Trophoblast cell (in vitro differentiated cells and primary cell): ENCODE results near the gene CADM2.

Experiments
- DNase-seq, 2 donors: peaks; one replicate each; pipeline ENCODE4 v3.0.0-alpha.2; 2016
- H2AFZ ChIP-seq: 2 replicates; pipeline ENCODE4 v1.6.1; 2013; ENCODE audit warnings: low read length, moderate library complexity, mild to moderate bottlenecking; ENCODE audit not compliant: insufficient read depth, poor library complexity
- H2AK5ac ChIP-seq: 2 replicates; pipeline ENCODE4 v1.6.1; 2013; ENCODE audit warnings: mild to moderate bottlenecking, low read length
- H2BK120ac ChIP-seq: 2 replicates; pipeline ENCODE4 v1.6.1; 2013; ENCODE audit warnings: low read length, mild to moderate bottlenecking, moderate library complexity; ENCODE audit not compliant: insufficient read depth, poor library complexity
- H2BK12ac ChIP-seq: 2 replicates; pipeline ENCODE4 v1.6.1; 2013; ENCODE audit warnings: mild to moderate bottlenecking, low read length, moderate library complexity
- H2BK5ac ChIP-seq: 2 replicates; pipeline ENCODE4 v1.6.1; 2013; ENCODE audit warnings: low read length, low read depth, moderate library complexity, mild to moderate bottlenecking; ENCODE audit not compliant: poor library complexity
- H3K14ac ChIP-seq: 2 replicates; pipeline ENCODE4 v1.6.1; 2013; ENCODE audit warnings: mild to moderate bottlenecking, low read length
- H3K18ac ChIP-seq: 2 replicates; pipeline ENCODE4 v1.6.1; 2013; ENCODE audit warnings: mild to moderate bottlenecking, low read length
- H3K23ac ChIP-seq: 2 replicates; pipeline ENCODE4 v1.6.1; 2013; ENCODE audit warnings: low read length
- H3K27ac ChIP-seq: 2 replicates; pipeline ENCODE4 v1.5.1; 2013; ENCODE audit warnings: low read depth, mild to moderate bottlenecking, inconsistent platforms, low read length, moderate library complexity
- H3K27me3 ChIP-seq: 2 replicates; pipeline ENCODE4 v1.6.1; 2013; ENCODE audit warnings: inconsistent platforms, mild to moderate bottlenecking, low read length, moderate library complexity; ENCODE audit not compliant: insufficient read depth
- H3K36me3 ChIP-seq, 2 experiments: 1 replicate in 1 of 2; 2 replicates in 1 of 2; pipeline ENCODE4 v1.6.1; 2013; ENCODE audit warnings: low read length in 2 of 2, mild to moderate bottlenecking in 2 of 2, moderate library complexity in 1 of 2; ENCODE audit not compliant: insufficient read depth in 2 of 2, control insufficient read depth in 1 of 2
- H3K4ac ChIP-seq: 2 replicates; pipeline ENCODE4 v1.6.1; 2013; ENCODE audit warnings: low read depth, mild to moderate bottlenecking, low read length, moderate library complexity
- H3K4me1 ChIP-seq, 2 experiments: 1 replicate in 1 of 2; 2 replicates in 1 of 2; pipeline ENCODE4 v1.6.1; 2013; ENCODE audit warnings: low read length in 2 of 2, mild to moderate bottlenecking in 2 of 2, moderate library complexity in 1 of 2; ENCODE audit not compliant: insufficient read depth in 2 of 2, control insufficient read depth in 1 of 2
- H3K4me2 ChIP-seq: 2 replicates; pipeline ENCODE4 v1.6.1; 2013; ENCODE audit warnings: inconsistent platforms, mild to moderate bottlenecking, low read length, moderate library complexity
- H3K4me3 ChIP-seq: 2 replicates; pipeline ENCODE4 v1.5.1; 2013; ENCODE audit warnings: mild to moderate bottlenecking, low read depth, low read length, inconsistent platforms
- H3K79me1 ChIP-seq: one replicate; pipeline ENCODE4 v1.6.1; 2013; ENCODE audit warnings: low read length
- H3K79me2 ChIP-seq: 2 replicates; pipeline ENCODE4 v1.6.1; 2013; ENCODE audit warnings: low read length, mild to moderate bottlenecking; ENCODE audit not compliant: control insufficient read depth, insufficient read depth, poor library complexity
- H3K9ac ChIP-seq: 2 replicates; pipeline ENCODE4 v1.6.1; 2013; ENCODE audit warnings: mild to moderate bottlenecking, low read length
- H3K9me3 ChIP-seq: 2 replicates; pipeline ENCODE4 v1.6.1; 2013; ENCODE audit warnings: low read depth, mild to moderate bottlenecking, control low read depth, inconsistent platforms, low read length; ENCODE audit not compliant: insufficient read depth
- H4K12ac ChIP-seq: 2 replicates; pipeline ENCODE4 v1.6.1; 2013; ENCODE audit warnings: low read depth, mild to moderate bottlenecking, low read length, moderate library complexity
- H4K8ac ChIP-seq: 2 replicates; pipeline ENCODE4 v1.6.1; 2013; ENCODE audit warnings: low read depth, mild to moderate bottlenecking, low read length, moderate library complexity
- H4K91ac ChIP-seq: one replicate; pipeline ENCODE4 v1.6.1; 2013; ENCODE audit warnings: low read depth, mild to moderate bottlenecking, low read length, moderate library complexity
- WGBS: extraction: QIAGEN DNeasy Blood & Tissue Kit; methylation state at CpG from one replicate; pipeline ENCODE4 v1.1.7; 2013; ENCODE audit warnings: missing lambda C conversion rate; ENCODE audit not compliant: insufficient read length, insufficient coverage; ENCODE audit errors: extremely low coverage; 5-methylcytosine and 5-hydroxymethylcytosine counted together

Gene CADM2

DNA sequence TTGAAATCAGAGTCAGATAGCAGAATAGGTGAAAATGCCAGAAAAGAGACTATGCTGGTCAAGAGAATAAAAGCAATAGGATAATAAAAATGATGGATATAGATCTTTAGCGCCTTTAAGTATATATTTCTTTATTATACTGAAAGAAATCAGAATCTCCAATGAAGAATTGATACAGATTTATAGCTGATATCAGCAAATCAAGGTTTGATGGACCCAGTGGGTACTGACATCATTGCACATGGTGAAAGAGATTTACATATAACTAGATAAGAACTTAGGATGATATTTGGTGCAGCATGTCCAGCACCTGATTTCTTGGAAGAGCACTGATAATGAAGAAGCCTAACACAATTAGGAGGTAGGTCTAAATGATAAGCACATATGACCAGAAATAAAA, 18.2 kb downstream of the CADM2 start:
- H3K4me1 ChIP-seq, result no peaks in the 10 kb centered on the region

DNA sequence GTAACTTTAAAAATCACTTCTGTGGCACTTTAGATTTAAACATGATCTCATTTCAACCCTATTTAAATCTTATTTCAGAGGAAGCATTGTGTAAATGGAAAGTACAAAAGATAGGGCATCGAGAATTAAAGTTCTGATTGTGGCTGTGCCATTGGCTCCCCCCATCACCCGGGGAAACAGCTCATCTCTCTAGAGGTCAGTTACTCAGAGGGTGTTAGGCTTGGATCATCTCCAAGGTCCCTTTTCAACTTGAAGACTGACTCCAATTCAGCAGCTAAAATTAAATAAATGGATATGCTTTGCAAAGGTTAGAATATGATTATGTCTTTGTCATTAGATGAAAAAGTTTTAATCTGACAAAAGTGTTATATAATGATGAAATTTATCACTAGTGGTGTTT, 20.1 kb downstream of the CADM2 start:
- Histone ChIP-seq H3K27ac (no peak overlapping the region), H3K4ac (no peak overlapping the region), H3K79me2 (no peaks in the 10 kb centered on the region), H4K91ac (no peak overlapping the region), H3K4me2 (no peak overlapping the region), H2AK5ac (no peak overlapping the region), H2BK12ac (no peak overlapping the region), H4K12ac (no peak overlapping the region), H3K18ac (no peak overlapping the region), H3K79me1 (no peaks in the 10 kb centered on the region), H2BK120ac (no peak overlapping the region), H3K4me3 (no peak overlapping the region), H3K23ac (no peak overlapping the region), H3K14ac (no peak overlapping the region), H2BK5ac (no peak overlapping the region), H2AFZ (no peak overlapping the region), H3K9me3 (no peaks in the 10 kb centered on the region), H3K36me3 (no peaks in the 10 kb centered on the region), H4K8ac (no peak overlapping the region), H3K4me1 (no peaks in the 10 kb centered on the region), H3K27me3 (no peaks in the 10 kb centered on the region), H3K9ac (no peak overlapping the region)
- DNase-seq, result no peak
- WGBS, result no CpG with 5 or more reads among the region's 2 CpGs

More for the DNA sequence above, 18.2 kb downstream of the CADM2 start:
- Histone ChIP-seq H3K79me2 (no peaks in the 10 kb centered on the region), H3K4ac (no peak overlapping the region), H3K9ac (no peak overlapping the region), H3K18ac (no peak overlapping the region), H2BK12ac (no peak overlapping the region), H3K27me3 (no peaks in the 10 kb centered on the region), H2AK5ac (no peak overlapping the region), H3K23ac (no peak overlapping the region), H4K8ac (no peak overlapping the region), H4K12ac (no peak overlapping the region), H3K27ac (no peak overlapping the region), H3K14ac (no peak overlapping the region), H2BK5ac (no peak overlapping the region), H3K36me3 (no peaks in the 10 kb centered on the region), H4K91ac (no peak overlapping the region), H2AFZ (no peak overlapping the region), H2BK120ac (no peak overlapping the region), H3K9me3 (no peaks in the 10 kb centered on the region), H3K4me3 (no peak overlapping the region), H3K4me2 (no peak overlapping the region), H3K79me1 (no peaks in the 10 kb centered on the region)
- WGBS, result no CpG with 5 or more reads among the region's 1 CpG
- DNase-seq, result no peak

DNA sequence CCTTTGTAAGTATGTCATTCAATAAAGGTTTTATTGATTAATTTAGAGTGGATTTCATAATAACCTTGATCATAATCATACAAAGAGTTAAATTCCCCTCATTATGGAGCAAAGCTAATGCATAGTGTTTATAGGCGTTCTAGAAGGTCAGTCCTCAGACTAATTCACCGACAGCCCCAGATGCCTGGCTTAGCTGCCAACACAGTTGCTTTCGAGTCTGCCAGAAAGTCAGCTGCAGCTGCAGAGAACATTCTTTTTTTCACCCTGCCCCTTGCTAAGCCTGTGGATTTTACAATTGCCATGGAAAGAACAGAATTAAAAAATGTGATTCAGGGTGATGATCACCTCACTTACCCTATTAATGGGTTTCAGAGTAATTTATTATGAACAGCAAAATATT, 21.2 kb downstream of the CADM2 start:
- Histone ChIP-seq H3K36me3 (no peaks in the 10 kb centered on the region), H3K14ac (no peak overlapping the region), H4K91ac (no peak overlapping the region), H3K27ac (no peak overlapping the region), H3K4me1 (no peaks in the 10 kb centered on the region), H3K4me2 (no peak overlapping the region), H2BK120ac (no peak overlapping the region), H3K23ac (no peak overlapping the region), H2BK5ac (no peak overlapping the region), H4K8ac (no peak overlapping the region), H4K12ac (no peak overlapping the region), H3K4me3 (no peak overlapping the region), H3K9ac (no peak overlapping the region), H2AFZ (no peak overlapping the region), H2AK5ac (no peak overlapping the region), H3K4ac (no peak overlapping the region), H3K79me2 (no peaks in the 10 kb centered on the region), H3K18ac (no peak overlapping the region), H3K9me3 (no peaks in the 10 kb centered on the region), H3K27me3 (no peaks in the 10 kb centered on the region), H3K79me1 (no peaks in the 10 kb centered on the region), H2BK12ac (no peak overlapping the region)
- DNase-seq, result no peak
- WGBS, result no CpG with 5 or more reads among the region's 3 CpGs

DNA sequence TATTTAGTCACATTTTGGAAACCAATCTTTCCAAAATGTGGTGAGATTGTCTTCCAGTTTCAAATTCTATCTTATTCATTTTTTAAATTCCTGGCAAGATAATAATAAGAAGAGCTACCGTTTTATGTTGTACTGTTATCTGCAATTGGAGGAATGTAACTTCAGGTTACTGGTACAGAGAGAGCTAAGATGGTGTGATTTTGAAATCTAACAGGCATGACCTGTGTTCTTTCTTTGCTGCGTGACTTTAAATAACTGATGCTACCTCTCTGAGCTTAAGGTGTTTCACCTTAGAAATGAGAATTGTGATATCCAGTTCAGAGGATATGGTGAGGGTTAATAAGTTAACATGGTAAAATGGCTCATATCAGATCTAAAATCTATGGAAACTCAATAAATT, 21.7 kb downstream of the CADM2 start:
- H2AK5ac ChIP-seq, result no peak overlapping the region
- no peak overlapping the region for H4K8ac ChIP-seq
- no peaks in the 10 kb centered on the region for H3K79me2 ChIP-seq
- no peak overlapping the region for H4K91ac ChIP-seq
- no peaks in the 10 kb centered on the region for H3K36me3 ChIP-seq
- WGBS, result no CpG with 5 or more reads among the region's 2 CpGs
- DNase-seq, result no peak
- no peak overlapping the region for H3K14ac ChIP-seq
- H3K79me1 ChIP-seq, result no peaks in the 10 kb centered on the region
- H3K4me3 ChIP-seq, result no peak overlapping the region
- H2BK5ac ChIP-seq, result no peak overlapping the region
- no peak overlapping the region for H3K4me2 ChIP-seq
- no peak overlapping the region for H2BK12ac ChIP-seq
- H2BK120ac ChIP-seq, result no peak overlapping the region
- H3K9ac ChIP-seq, result no peak overlapping the region
- no peak overlapping the region for H3K27ac ChIP-seq
- H3K4ac ChIP-seq, result no peak overlapping the region
- H4K12ac ChIP-seq, result no peak overlapping the region
- H3K9me3 ChIP-seq, result no peaks in the 10 kb centered on the region
- H3K18ac ChIP-seq, result no peak overlapping the region
- no peak overlapping the region for H2AFZ ChIP-seq
- no peaks in the 10 kb centered on the region for H3K27me3 ChIP-seq
- no peak overlapping the region for H3K23ac ChIP-seq
- H3K4me1 ChIP-seq, result no peaks in the 10 kb centered on the region
